Limb (tissue), 2 donors: Measurements from ENCODE around the gene ADRM1.
A peak's percentile ranks its signal among the peaks of the same experiment; 100 is the strongest.

Experiments
- DNase-seq, 2 donors: peaks; one replicate each; pipeline ENCODE4 v3.0.0-alpha.2; 2016; ENCODE audit errors: extremely low spot score in 2 of 2

The ADRM1 gene

DNA sequence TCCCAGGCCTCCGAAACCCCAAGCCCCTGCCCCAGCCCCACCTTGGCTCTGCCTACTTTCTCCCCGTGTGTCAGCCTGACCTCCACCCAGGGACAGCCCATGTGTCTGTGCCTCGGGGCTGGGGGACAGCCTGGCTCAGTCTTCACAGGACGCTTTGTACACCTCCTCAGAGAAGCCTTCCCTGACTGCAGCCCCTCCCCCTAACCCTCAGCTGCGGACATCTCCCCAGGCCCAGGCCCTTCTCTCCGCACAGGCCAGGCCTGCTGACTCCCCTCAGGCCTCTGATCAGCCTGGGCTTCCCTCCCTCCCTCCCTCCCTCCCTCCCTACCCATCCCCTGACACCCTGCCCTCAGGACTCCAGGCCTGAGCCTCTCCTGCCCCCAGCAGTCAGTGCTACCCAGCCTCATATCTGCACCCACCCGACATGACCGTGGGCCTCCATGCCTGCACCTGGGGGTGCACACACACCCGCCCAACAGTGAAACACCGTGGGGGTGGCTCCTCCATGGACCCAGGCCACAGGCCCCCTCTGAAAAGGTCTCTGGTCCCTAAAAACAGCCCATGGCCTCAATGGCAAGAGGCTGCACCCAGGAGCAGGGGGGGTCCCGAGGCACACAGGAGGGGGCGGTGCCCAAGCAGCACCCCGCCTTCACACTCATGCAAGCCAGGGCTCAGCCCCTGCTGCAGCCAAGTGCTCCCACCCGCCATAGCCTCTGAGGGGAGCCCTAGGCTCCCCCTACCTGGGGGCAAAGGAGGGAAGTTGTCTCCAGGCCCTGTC lies 51.4 kb downstream of the ADRM1 start:
- peak in 1 of 2 donors; percentile 23 for DNase-seq

DNA sequence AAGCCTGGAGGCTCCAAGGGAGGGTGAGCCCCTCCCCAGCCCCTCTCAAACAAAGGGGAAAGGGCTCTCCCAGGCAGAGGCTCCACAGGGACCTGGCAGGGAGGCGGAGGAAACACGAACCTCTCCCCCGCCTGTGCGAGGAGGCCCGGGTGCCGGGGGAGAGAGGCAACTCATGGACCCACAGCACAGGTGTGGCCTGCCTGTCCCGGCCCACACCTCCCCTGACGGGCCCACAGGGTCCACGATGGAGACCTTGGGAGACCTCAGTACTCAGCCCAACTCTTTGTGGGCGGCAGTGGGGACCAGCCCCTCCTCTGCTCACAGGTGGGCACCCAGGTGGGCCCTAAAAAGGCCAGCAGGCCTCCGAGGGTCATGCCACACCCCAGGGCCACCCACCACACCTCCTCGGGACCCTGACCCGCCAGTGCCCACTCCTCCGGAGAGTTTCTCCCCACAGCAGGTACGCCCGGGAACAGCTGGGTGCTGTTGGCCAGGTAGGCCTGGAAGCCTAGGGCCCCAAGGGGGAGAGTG lies 52.1 kb downstream of the ADRM1 start:
- DNase-seq = peak in 1 of 2 donors; percentile 31

DNA sequence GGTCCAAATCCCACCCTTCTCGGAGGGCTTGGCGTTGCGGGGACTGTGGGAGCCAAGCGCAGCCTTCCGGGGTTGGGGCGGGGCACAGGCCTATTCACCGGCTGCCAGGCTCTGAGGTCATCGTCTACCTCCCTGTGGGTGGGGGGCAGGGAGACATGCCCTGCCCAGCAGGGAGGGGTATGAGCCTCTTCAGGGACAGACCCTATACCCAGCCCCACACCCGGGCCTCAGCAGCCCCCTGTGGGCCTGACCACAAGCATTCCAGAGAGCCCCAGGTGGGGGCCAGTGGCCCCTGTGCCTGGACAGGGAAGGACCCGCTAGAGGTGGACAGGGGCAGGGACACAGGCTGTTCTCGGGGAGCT lies 52.7 kb downstream of the ADRM1 start:
- no peak for DNase-seq

DNA sequence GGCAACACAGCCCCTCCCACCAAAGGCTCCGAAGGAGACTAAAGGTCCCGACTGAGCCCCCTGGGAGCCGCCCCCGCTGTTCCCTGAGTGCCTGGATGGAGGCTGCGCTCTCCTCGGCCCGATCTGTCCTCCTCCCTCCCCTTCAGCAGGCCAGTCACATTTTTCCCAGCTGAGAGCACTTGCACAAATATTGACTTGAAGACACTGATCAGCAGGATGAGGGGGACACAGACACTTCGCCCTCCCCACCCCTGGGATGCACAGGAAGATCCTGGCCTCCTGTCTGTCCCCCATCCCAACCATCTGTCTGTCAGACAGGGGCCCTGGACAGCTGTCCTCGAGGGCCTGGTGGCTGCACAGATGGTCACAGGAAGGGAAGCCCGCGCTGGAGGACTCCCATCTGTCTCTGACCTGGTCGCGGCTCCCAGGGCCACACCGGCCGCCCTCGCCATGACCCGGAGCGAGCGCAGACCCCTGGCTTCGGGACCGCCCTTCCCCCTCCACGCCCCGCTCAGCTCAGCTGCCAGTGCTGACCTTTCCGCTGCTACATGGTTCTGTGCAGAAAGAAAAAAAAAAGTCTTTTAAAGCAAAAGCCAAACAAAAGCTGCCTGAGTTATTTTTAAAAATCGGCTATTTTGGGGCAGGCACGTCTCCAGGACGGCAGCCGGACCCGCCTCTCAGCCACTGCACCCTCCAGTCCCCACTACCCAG lies 53.2 kb downstream of the ADRM1 start:
- peak in 1 of 2 donors; percentile 53 for DNase-seq

DNA sequence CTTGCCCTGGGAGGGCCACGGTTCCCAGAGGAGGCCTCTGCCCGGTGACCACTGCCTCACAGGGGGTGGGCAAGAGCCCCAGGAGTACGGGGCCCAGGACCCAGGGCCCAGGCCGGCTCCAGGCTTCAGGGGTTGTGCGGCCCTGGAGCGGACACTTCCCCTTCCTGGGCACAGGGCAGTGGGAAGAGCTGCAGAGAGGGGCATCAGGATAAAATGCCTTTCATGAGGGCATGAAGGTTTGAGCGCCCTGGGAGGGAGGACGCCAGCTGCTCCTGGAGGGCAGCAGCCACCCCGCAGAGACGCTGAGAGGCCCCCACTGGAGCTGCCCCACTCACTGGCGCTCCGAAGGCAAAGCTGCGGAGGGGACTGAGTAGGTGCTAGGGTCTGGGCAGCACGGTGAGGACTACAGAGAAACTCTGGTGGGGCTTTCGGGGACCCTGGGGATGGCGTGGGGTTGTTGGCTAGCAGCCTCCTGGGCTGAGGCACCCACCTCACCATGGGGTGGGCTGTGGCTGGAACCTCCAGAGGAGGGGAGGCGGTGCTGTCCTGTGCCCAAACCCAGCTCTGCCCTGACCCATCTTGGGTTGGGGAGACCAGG lies 53.9 kb downstream of the ADRM1 start:
- DNase-seq = peak in 1 of 2 donors; percentile 38

DNA sequence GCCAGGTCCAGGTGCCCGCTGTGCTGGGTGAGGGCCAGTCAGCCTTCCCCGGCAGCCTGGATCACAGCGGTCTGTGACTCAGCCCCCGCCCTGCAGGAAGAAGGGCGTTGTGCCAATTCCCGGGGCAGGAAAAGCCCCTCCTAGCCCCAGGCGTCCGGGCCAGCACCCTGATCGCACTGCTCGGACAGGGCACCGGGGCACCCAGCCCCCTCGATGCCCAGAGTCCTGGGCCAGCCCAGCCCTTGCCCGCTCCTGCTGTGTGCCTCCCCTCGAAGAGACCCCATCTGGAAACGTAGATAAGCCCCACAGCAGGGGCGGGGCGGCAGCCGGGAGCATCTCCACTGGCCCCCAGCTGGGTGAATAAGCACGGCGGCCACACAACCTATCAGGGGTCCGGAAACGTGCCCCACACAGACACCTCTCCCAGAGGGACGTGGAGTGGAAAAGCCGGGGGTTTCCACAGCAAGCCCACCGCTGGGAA lies 54.4 kb downstream of the ADRM1 start:
- peak in 1 of 2 donors; percentile 47 for DNase-seq

DNA sequence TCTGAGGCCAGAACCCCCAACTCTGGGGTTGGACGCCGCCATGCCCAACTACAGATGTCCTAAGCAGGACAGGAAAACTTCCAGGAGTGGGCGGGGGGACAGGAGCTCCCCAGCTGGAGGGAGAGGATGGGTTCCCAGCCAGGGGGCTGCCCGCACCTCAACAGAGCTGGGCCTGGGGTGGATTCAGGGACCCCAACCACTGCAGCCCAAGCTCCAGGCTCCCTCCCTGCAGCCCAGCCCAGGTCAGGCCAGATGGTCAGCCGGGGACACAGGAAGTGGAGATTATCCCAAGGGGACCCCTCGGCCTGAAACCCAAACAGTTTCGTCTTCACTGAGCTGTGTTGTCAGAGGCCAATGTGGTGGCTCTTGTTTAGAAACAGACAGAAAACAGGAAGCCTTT lies 54.9 kb downstream of the ADRM1 start:
- peak in 1 of 2 donors; percentile 32 for DNase-seq
